ENCODE results near the gene FANCI.

Gene FANCI

DNA sequence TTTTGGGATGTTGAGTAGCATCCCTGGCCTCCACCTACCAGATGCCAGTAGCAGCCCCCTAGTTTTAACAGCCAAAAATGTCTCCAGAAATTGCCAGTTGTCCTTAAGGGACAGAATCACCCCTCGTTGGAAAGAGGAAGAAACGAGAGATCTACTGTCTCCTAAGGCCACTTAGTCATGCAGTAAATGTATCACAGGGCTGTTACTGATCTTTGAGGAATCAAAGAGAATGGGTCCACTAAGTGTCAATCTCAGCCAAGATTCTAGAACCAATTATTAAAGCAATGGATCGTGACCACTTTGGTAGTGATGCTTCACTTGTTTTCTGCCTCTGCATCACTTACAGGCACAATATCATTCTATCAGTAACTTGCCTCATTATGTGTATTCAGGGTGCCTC, 64.5 kb downstream of the FANCI start:
- Histone ChIP-seq H3K27ac (no peak overlapping the region), H3K36me3 (peaks cover 88% of the 10 kb centered on the region)

DNA sequence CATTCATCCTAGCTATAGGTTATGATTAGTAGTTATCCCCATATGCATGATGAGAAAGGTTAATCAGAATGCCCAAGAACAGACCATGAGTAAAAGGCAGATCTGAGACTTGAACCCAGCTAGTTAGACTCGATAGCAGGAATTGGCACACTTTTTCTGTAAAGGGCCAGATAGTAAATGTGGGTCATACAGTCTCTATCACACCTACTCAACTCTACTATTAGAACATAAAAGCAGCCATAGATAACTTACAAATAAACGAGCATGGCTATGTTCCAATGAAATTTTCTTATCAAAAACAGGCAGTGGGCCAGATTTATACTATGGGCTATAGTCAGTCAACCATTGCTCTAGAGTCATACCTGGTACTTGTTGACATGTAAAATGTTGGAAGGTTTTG, 66.2 kb downstream of the FANCI start:
- Histone ChIP-seq H3K36me3 (peaks cover 85% of the 10 kb centered on the region), H3K9me3 (ENCODE audit: severe bottlenecking) (no peaks in the 10 kb centered on the region), H3K4me3 (ENCODE audit: low read depth, low read length) (no peak overlapping the region), H3K27ac (no peak overlapping the region), H3K27me3 (ENCODE audit: insufficient read depth, low read depth, severe bottlenecking) (no peaks in the 10 kb centered on the region)
- DNase-seq = no peak
- no peak for TF ChIP-seq CTCF (IDR thresholded peaks at IDR 0.05; ENCODE audit: low read depth, low read length)

More for the DNA sequence above, 64.5 kb downstream of the FANCI start:
- Histone ChIP-seq H3K27me3 (ENCODE audit: insufficient read depth, low read depth, severe bottlenecking) (no peaks in the 10 kb centered on the region), H3K4me3 (ENCODE audit: low read depth, low read length) (no peak overlapping the region), H3K9me3 (ENCODE audit: severe bottlenecking) (no peaks in the 10 kb centered on the region)
- TF ChIP-seq CTCF (IDR thresholded peaks at IDR 0.05; ENCODE audit: low read depth, low read length) = no peak
- no peak for DNase-seq

DNA sequence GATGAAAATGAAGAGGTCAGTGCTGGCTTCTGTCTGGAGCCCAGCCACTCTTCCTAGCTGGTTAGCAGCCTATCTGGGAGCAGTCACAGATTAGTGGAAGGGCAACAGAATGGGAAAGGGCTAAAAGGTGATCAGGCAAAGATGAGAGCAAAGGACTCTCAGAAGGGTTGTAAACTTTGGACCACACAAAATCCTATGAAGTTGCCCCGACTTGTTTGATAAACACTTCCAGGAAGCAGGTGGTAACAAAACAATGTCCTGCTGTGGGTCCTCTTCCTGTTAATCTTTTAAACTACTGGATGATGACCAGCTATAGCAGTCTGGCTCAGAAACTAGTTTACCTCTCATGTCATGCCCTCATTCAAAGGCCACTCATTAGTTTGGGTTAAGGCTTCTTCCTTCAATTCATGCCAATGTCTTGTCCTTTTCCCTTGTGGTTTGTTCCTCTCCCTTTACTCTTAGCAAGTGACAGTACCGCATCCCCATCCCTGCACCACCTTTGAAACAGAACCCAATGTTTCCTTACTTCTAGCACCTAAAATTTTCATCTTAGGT, 71.7 kb downstream of the FANCI start:
- Histone ChIP-seq H3K27ac (no peak overlapping the region), H3K36me3 (peaks cover 85% of the 10 kb centered on the region)
- no peak for TF ChIP-seq CTCF (IDR thresholded peaks at IDR 0.05; ENCODE audit: low read depth, low read length)

GRCh38 chr15:89316504-89316903, 72.7 kb downstream of the FANCI start:
- no peak overlapping the region for H3K4me3 ChIP-seq (ENCODE audit: low read depth, low read length)
- no peak for TF ChIP-seq CTCF (IDR thresholded peaks at IDR 0.05; ENCODE audit: low read depth, low read length)
- no peaks in the 10 kb centered on the region for H3K27me3 ChIP-seq (ENCODE audit: insufficient read depth, low read depth, severe bottlenecking)
- DNase-seq = no peak
- H3K27ac ChIP-seq = no peak overlapping the region
- H3K36me3 ChIP-seq = peaks cover 88% of the 10 kb centered on the region
- H3K9me3 ChIP-seq (ENCODE audit: severe bottlenecking) = no peaks in the 10 kb centered on the region

More for the DNA sequence above, 71.7 kb downstream of the FANCI start:
- H3K4me3 ChIP-seq (ENCODE audit: low read depth, low read length) = no peak overlapping the region
- DNase-seq = no peak
- no peaks in the 10 kb centered on the region for H3K9me3 ChIP-seq (ENCODE audit: severe bottlenecking)
- H3K27me3 ChIP-seq (ENCODE audit: insufficient read depth, low read depth, severe bottlenecking) = no peaks in the 10 kb centered on the region

DNA sequence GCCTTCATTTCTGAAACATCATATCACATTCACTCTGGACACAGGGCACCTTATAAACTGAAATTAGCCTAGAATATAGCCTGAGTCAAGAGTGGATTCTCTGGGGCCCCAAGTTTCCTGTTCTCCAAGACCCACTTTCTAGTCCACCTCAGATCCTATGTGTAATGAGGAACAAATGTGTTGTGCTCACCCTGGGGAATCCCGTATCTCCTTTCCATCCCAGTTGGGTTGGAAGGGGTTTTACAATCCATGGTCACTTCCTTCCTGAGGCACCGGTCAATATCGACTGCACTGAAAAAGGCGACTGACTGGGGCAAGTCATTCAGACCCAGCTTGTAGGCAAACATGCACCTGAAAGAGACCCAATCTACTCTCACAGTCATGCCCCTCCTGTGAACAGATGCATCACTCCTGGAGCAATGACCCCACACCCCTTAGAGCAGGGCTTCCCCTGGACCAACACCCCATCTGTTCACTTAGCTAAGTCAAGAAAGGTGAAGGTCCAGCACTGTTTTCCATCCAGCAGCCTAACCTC, 73.5 kb downstream of the FANCI start:
- Histone ChIP-seq H3K27me3 (ENCODE audit: insufficient read depth, low read depth, severe bottlenecking) (no peaks in the 10 kb centered on the region), H3K27ac (no peak overlapping the region), H3K36me3 (peaks cover 93% of the 10 kb centered on the region), H3K9me3 (ENCODE audit: severe bottlenecking) (no peaks in the 10 kb centered on the region), H3K4me3 (ENCODE audit: low read depth, low read length) (no peak overlapping the region)
- DNase-seq = no peak
- no peak for TF ChIP-seq CTCF (IDR thresholded peaks at IDR 0.05; ENCODE audit: low read depth, low read length)

DNA sequence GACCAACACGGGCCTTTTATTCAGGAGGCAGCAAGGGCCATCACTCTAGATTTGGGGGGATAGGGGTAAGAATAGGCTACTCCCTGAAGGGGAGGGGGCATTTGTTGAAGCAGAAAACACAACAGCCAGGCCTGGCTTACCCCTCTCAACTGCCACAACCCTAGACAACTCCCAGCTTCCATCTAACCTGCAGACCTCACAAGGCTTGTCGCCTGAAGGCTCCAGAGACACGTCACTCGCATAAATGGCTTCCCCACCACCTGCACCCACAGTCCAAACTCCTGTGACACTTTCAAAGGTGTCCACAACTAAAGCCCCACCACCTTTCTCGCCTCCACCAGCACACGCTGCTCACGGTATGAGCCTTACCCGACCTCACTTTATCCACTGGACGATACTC, 75.9 kb downstream of the FANCI start:
- H3K27ac ChIP-seq = no peak overlapping the region
- H3K4me3 ChIP-seq (ENCODE audit: low read depth, low read length) = no peak overlapping the region
- no peaks in the 10 kb centered on the region for H3K27me3 ChIP-seq (ENCODE audit: insufficient read depth, low read depth, severe bottlenecking)
- TF ChIP-seq CTCF (IDR thresholded peaks at IDR 0.05; ENCODE audit: low read depth, low read length) = no peak
- no peaks in the 10 kb centered on the region for H3K9me3 ChIP-seq (ENCODE audit: severe bottlenecking)
- peaks cover 99% of the 10 kb centered on the region for H3K36me3 ChIP-seq
- DNase-seq = no peak

Measured in WERI-Rb-1 (cell line).